GM13977 (cell line): ENCODE measurements around the gene S100B.

Experiments used
- DNase-seq: peaks from one replicate; pipeline ENCODE4 v3.0.0; 2012; ENCODE audit warnings: low spot score
- CTCF ChIP-seq: IDR thresholded peaks from 2 replicates; pipeline ENCODE4 v1.5.1; 2012; ENCODE audit warnings: mild to moderate bottlenecking, control low read depth; ENCODE audit not compliant: insufficient read depth; ENCODE audit errors: extremely low read depth, missing control alignments
- in situ Hi-C: fragments of 300-500 bp; cut with MboI; formaldehyde crosslinking; loops from one replicate; pipeline ENCODE4 v1.12.0; 2022; ENCODE audit warnings: low sequenced_read_pairs, low pct_unique_long_range_greater_than_20kb, mixed read lengths, inconsistent platforms; ENCODE audit not compliant: unreplicated experiment

Gene S100B

GRCh38 chr21:46604975-46605766 lies at the start of gene S100B:
Gene S100B, minus strand, starts transcription at chr21:46605082. Its CDS starts 2,667 bp downstream, at chr21:46602415.
- in situ Hi-C loops: no loop called here
- TF ChIP-seq CTCF: no peak
- no peak for DNase-seq

- no peak for DNase-seq
- in situ Hi-C loops: no loop called here
- no peak for TF ChIP-seq CTCF
These were observed 46.2 kb upstream of the S100B start for GRCh38 chr21:46651121-46651520.

GRCh38 chr21:46650476-46651098 lies 45.7 kb upstream of the S100B start:
- DNase-seq: no peak
- TF ChIP-seq CTCF: no peak
- in situ Hi-C loops: no loop called here

GRCh38 chr21:46649356-46649755 lies 44.5 kb upstream of the S100B start:
- TF ChIP-seq CTCF: no peak
- no peak for DNase-seq
- in situ Hi-C loops: no loop called here

- no peak for DNase-seq
- in situ Hi-C loops: no loop called here
- TF ChIP-seq CTCF: no peak
These were observed 43.7 kb upstream of the S100B start for GRCh38 chr21:46648539-46648938.

GRCh38 chr21:46646541-46647154 lies 41.8 kb upstream of the S100B start:
- no peak for TF ChIP-seq CTCF
- DNase-seq: no peak
- in situ Hi-C loops: no loop called here
